ENCODE measurements around the gene CLEC5A.

Gene CLEC5A

DNA sequence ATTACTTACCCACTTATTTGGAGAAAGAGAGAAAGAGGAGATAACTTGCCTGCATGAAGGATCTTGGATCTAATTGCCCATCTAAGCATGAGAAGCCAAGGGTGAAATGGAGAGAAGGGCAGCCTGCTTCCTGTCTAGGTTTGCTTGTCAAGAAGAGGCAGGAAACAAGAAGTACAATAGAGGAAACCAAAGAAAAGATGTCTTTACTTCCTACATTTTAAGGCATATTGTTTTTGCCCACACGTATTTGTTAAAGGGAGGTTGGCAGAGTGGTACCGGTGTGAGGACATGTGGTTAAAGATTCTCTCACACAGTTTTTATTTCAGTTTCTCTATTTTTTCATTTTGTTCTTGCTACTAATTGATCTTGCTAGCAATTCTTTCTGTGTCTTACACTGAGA is 32.8 kb upstream of the CLEC5A start:
- H3K4me3 ChIP-seq (ENCODE audit: low read depth, low read length), result no peak overlapping the region
- TF ChIP-seq, protein P1, sequence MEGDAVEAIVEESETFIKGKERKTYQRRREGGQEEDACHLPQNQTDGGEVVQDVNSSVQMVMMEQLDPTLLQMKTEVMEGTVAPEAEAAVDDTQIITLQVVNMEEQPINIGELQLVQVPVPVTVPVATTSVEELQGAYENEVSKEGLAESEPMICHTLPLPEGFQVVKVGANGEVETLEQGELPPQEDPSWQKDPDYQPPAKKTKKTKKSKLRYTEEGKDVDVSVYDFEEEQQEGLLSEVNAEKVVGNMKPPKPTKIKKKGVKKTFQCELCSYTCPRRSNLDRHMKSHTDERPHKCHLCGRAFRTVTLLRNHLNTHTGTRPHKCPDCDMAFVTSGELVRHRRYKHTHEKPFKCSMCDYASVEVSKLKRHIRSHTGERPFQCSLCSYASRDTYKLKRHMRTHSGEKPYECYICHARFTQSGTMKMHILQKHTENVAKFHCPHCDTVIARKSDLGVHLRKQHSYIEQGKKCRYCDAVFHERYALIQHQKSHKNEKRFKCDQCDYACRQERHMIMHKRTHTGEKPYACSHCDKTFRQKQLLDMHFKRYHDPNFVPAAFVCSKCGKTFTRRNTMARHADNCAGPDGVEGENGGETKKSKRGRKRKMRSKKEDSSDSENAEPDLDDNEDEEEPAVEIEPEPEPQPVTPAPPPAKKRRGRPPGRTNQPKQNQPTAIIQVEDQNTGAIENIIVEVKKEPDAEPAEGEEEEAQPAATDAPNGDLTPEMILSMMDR (IDR thresholded peaks at IDR 0.05; ENCODE audit: low read depth, low read length), result no peak

DNA sequence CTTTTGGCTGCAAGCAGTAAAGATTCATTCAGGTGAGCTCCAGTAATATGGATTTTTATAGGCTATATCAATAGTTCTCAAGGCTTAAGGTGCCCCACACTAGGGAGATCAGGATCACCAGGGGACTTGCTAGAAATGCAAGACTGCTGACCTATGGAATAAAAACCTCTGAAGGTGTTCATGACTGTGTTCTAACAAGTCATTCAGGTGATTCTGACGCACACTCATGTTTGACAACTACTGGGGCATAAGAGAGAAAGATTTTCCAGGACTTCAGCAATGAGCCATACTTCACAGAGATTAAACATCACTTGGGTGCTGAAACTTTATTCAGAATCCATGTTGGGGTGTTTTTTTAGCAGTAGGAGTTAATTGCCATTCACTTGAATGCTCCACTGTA is 31.6 kb upstream of the CLEC5A start:
- TF ChIP-seq, protein P1 (IDR thresholded peaks at IDR 0.05; ENCODE audit: low read depth, low read length), result no peak
- H3K4me3 ChIP-seq (ENCODE audit: low read depth, low read length), result no peak overlapping the region

DNA sequence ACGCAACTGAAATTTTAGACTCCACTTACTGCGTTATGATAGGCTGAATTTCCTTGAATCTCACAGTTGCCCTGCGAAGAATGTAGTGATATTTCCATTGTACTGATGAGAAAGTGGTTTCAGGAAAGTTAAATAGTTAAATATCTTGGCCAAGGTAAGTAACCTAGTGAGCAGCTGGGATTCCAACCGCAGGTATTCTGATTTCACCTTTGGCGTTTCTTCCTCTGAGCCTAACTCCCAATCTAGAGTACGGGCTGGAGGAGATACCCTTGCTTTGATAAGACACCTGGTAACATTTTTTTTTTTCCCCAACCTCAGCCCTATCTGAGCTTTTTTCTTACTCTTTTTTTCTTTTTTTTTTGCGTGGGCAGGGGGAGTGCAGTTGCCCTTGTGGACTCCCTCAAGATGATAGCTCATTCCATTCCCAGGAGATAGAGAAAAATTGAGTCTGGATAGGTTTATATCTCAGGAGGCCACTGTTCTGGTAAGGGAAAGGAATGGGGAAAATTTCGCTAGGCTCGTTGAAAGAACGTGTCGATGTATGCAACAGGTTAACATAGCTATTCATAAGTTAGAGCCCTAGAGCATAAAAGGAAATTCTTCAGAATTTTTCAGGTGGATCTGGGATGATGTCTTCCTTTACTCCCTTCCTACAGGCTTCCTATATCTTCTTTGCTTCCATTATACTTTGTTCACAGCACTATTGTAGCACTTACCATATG is 29.9 kb upstream of the CLEC5A start:
- no peak overlapping the region for H3K4me3 ChIP-seq (ENCODE audit: low read depth, low read length)
- TF ChIP-seq, protein P1 (IDR thresholded peaks at IDR 0.05; ENCODE audit: low read depth, low read length), result no peak

DNA sequence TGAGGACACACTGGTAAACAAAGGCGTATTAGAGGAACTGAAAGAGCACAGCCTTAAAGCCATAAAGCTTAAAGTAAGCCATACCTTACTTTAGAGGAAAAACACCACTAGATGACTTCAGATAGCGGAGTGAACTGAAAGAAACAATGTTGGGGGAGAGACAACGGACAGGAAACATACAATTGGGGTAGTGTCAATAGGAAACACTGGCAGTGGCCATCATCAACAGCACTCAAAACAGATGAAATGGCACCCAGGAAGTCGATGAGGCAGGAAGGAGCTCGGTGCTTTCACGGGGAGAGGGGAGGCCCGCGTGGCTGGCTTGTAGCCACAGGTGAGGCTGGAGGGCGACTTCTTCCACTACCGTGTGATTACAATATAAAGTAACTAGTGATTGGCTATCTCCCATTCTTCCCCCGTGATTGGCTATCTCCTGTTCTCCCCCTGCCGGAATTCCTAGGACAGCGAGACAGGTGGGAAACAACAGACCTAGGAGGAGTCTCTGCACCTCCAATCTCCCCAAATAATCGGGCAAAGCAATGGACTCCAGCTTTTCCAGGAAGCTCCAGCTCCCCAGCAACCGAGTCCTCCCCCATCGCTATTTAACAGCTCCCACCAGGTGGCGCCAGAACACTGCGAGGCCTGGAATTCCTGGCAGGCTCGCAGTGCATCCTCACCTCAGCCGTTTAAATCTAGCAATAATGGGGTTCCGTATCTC is 29.2 kb upstream of the CLEC5A start:
- no peak overlapping the region for H3K4me3 ChIP-seq (ENCODE audit: low read depth, low read length)
- TF ChIP-seq, protein P1 (IDR thresholded peaks at IDR 0.05; ENCODE audit: low read depth, low read length), result peak; percentile 24; the same call in 1 of the 2 replicates

DNA sequence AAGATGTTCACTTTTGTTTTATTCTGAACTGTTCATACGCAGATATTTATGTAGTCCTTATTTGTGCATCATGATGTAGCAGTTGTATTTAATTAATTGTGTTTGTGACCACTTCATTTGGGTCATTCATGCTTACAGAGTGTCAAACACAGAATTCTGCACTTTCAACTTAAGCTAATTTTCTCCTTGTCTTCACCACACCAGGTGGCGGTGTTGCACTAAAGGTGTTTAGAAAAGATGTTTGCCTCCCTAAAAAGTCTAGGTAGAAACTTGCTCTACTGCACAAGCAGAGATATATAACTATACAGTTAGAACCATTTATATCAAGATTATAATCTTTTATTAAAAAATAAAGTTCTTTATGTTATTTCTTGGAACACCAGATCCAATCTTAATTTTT is 28.1 kb upstream of the CLEC5A start:
- TF ChIP-seq, protein P1 (IDR thresholded peaks at IDR 0.05; ENCODE audit: low read depth, low read length), result no peak
- no peak overlapping the region for H3K4me3 ChIP-seq (ENCODE audit: low read depth, low read length)

DNA sequence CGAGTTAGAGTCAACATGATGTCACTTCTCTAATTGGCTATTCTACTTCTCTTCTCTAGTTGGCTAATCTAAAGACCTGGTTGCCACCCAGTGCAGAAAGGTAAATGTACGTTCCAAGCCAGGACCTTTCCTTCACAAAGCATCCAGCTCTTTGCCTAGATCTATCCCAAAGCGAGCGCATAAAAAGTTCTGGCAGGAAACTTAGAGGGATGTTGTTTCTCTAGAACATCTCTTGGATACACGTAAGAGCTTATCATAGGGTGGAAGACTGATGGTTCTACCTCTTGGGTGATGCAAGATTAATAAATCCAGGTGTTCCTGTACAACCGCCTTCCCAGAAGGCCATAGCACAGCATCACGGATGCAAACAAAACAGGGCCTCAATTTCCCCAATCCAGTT is 26.9 kb upstream of the CLEC5A start, which contains the start of gene TAS2R38:
TSS of gene TAS2R38 (minus strand) at position 101 of the 400 bp plus-strand sequence. CDS start at position 17, 84 bp downstream.
- TF ChIP-seq, protein P1 (IDR thresholded peaks at IDR 0.05; ENCODE audit: low read depth, low read length), result no peak
- H3K4me3 ChIP-seq (ENCODE audit: low read depth, low read length), result no peak within 1 kb of the TSS
